Upper lobe of left lung (tissue), 6 donors: ENCODE measurements around the gene LYZL6. TPM values are rescaled to one million over a fixed set of nuclear protein-coding genes. Genes with fewer than 3 reads are reported as not detected.
"Not testable (repeated sequence)": the region's sequence is repeated elsewhere in the genome, so short reads cannot be mapped to it uniquely, and the experiment has no call there.

Experiments
- ATAC-seq, 2 donors: fragments of 200-7000 bp; cut with Tn5 transposase; one replicate each; pipeline ENCODE4 v1.9.1; 2022; ENCODE audit warnings: mild to moderate bottlenecking in 2 of 2, moderate library complexity in 2 of 2; ENCODE audit not compliant: low FRiP score in 2 of 2
- DNase-seq, 2 donors: peaks; one replicate each; pipeline ENCODE4 v3.0.0-alpha.2; 2019 to 2020
- H3K27ac ChIP-seq, 4 donors: fragments of 200-600 bp; sonication (generic); one replicate each; pipeline ENCODE4 v1.5.1; 2016 to 2019
- H3K27me3 ChIP-seq, 4 donors: fragments of 200-600 bp; sonication (generic); one replicate each; pipeline ENCODE4 v1.5.1; 2017 to 2019
- H3K36me3 ChIP-seq, 4 donors: fragments of 200-600 bp; sonication (generic); one replicate each; pipeline ENCODE4 v1.5.1; 2016 to 2019
- H3K4me1 ChIP-seq, 4 donors: fragments of 200-600 bp; sonication (generic); one replicate each; pipeline ENCODE4 v1.5.1; 2018 to 2019
- H3K4me3 ChIP-seq, 4 donors: fragments of 200-600 bp; sonication (generic); one replicate each; pipeline ENCODE4 v1.5.1; 2017 to 2019; ENCODE audit warnings: mild to moderate bottlenecking in 2 of 4, moderate library complexity in 1 of 4
- H3K9me3 ChIP-seq, 4 donors: fragments of 200-600 bp; sonication (generic); one replicate each; pipeline ENCODE4 v1.5.1; 2018 to 2019
- EP300 ChIP-seq, 4 donors: sonication (generic); formaldehyde crosslinking; IDR thresholded peaks; one replicate each; pipeline ENCODE4 v1.5.1; 2017; ENCODE audit warnings: antibody characterized with exemption in 4 of 4, control low read depth in 2 of 4
- POLR2A ChIP-seq, 4 donors: fragments of 450-650 bp; IDR thresholded peaks; one replicate each; pipeline ENCODE4 v1.5.1; 2016 to 2017; ENCODE audit warnings: antibody characterized with exemption in 4 of 4, mild to moderate bottlenecking in 2 of 4
- POLR2AphosphoS5 ChIP-seq, 2 donors: sonication (generic); formaldehyde crosslinking; IDR thresholded peaks; one replicate each; pipeline ENCODE4 v1.5.1; 2017; ENCODE audit warnings: antibody characterized with exemption in 2 of 2
- WGBS, 2 donors: methylation state at CpG; one replicate each; pipeline ENCODE4 v1.1.5; 2017 to 2018; 5-methylcytosine and 5-hydroxymethylcytosine counted together
- total RNA-seq, 6 donors: library from RNA; depleted of rRNA in 4 of 6; stranded (reverse); fragments of >200 nt in 4 of 6; gene quantifications; one replicate each; pipeline versions ENCODE4 v1.1.0 to v1.2.1, GENCODE V29; 2016 to 2021
- TF ChIP-seq, protein P1 (sequence below), 6 experiments: fragments of 450-650 bp in 4 of 6; fragments of 200-600 bp in 2 of 6; sonication (generic) in 2 of 6; IDR thresholded peaks; one replicate each; pipeline ENCODE4 v1.5.1; 2016 to 2019; ENCODE audit warnings: antibody characterized with exemption in 6 of 6
- donor health status: DM: no; HTN: no; CAD: no; lungs with moderate emphysema.
- donor health status: DM: no; HTN: yes; CAD: no; lungs with severe emphysema.

Gene LYZL6
- total RNA-seq, 6 donors from 2014 or later = not detected

DNA sequence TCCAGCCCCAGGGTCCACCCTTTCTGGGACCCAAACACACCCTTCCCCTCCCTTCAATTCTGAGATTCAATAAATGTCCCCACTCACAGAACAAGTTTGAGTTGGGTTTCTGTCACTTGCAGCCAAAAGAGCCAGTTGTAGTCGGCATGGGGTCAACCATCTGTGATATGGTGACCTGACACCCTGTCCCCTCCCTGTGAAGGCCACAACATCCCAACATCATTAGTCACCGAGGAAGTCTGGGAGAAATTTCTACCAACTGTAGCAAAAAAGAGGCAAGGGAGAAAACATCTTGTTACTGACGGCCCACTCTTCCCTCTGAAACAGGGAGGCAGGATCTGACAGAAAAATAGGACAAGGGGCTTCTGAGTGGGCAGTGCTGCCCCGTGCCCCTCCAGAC lies 638 bp upstream of the LYZL6 start:
- H3K27me3 ChIP-seq = no peaks in the 10 kb centered on the region
- no peak for ATAC-seq
- DNase-seq = no peak
- H3K36me3 ChIP-seq = no peaks in the 10 kb centered on the region
- H3K4me1 ChIP-seq = peaks cover 0 to 5% (median 2%) of the 10 kb centered on the region in 4 donors
- WGBS, 2 donors = 81 to 82% methylated on average over 4 of the region's 4 CpGs
- no peak overlapping the region for H3K27ac ChIP-seq
- TF ChIP-seq POLR2A (IDR thresholded peaks at IDR 0.05) = no peak
- TF ChIP-seq, protein P1, sequence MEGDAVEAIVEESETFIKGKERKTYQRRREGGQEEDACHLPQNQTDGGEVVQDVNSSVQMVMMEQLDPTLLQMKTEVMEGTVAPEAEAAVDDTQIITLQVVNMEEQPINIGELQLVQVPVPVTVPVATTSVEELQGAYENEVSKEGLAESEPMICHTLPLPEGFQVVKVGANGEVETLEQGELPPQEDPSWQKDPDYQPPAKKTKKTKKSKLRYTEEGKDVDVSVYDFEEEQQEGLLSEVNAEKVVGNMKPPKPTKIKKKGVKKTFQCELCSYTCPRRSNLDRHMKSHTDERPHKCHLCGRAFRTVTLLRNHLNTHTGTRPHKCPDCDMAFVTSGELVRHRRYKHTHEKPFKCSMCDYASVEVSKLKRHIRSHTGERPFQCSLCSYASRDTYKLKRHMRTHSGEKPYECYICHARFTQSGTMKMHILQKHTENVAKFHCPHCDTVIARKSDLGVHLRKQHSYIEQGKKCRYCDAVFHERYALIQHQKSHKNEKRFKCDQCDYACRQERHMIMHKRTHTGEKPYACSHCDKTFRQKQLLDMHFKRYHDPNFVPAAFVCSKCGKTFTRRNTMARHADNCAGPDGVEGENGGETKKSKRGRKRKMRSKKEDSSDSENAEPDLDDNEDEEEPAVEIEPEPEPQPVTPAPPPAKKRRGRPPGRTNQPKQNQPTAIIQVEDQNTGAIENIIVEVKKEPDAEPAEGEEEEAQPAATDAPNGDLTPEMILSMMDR (IDR thresholded peaks at IDR 0.05) = no peak
- no peak for TF ChIP-seq POLR2AphosphoS5 (IDR thresholded peaks at IDR 0.05)
- H3K4me3 ChIP-seq = no peak overlapping the region
- H3K9me3 ChIP-seq = no peaks in the 10 kb centered on the region

DNA sequence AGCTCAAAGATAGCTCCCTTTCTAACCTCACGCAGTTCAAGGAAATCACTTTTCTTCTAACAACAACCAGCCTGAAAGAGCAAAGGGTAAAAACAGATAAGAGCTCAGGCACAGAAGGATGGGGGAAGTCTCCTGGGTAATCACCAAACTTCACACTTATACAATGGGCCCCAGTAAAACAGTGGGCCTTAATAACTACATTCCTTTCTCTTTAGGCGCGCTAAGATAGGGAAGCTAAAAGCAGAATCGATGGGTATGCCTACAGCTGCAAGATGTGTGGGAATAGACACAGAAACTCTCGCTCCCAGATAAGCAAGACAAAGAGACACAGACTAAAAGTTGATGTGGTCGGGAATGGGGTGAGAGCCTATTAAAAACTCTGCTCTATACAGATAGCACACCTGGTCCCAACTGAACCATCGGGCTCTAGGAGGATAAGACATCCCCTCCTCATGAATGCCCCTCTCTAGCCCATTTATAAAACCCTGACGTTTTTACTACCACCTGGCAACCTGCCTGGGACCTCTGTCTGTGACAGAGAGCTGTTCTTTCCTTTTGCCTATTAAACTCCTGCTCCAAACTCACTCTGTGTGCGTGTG lies 826 bp downstream of the LYZL6 start:
- ATAC-seq = no peak
- no peak overlapping the region for H3K4me3 ChIP-seq
- H3K9me3 ChIP-seq = no peaks in the 10 kb centered on the region
- H3K27me3 ChIP-seq = no peaks in the 10 kb centered on the region
- H3K4me1 ChIP-seq = peaks cover 0 to 5% (median 2%) of the 10 kb centered on the region in 4 donors
- TF ChIP-seq POLR2AphosphoS5 (IDR thresholded peaks at IDR 0.05) (no peak), POLR2A (IDR thresholded peaks at IDR 0.05) (no peak), EP300 (IDR thresholded peaks at IDR 0.05) (no peak)
- TF ChIP-seq, protein P1 (IDR thresholded peaks at IDR 0.05) = no peak
- H3K36me3 ChIP-seq = no peaks in the 10 kb centered on the region
- 66 to 72% methylated on average over 9 of the region's 9 CpGs for WGBS, 2 donors
- no peak overlapping the region for H3K27ac ChIP-seq
- DNase-seq = no peak

- not testable (repeated sequence) for H3K27me3 ChIP-seq, ATAC-seq
- 97 to 100% methylated on average over 3 of the region's 3 CpGs for WGBS, 2 donors
Measured at GRCh38 chr17:35938492-35938891, 5.0 kb downstream of the LYZL6 start.

DNA sequence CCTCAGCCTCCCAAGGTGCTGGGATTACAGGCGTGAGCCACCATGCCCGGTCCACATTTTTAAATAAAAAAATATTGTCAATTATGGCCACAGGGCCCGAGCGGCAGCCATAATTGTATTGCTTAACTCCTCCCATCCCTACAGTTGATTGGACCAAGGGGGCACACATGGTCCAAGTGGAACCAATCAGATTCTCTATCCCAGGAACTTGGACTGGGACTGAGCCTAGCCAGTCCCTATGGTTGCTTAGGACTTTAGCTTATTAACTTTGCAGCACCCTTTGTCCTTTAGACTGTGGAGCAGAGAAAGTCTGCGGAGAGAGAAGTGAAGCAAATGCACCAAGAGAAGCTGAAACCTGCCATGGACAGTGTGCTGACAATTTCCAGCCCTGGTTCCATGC lies 7.5 kb downstream of the LYZL6 start:
- H3K9me3 ChIP-seq = no peaks in the 10 kb centered on the region
- peaks cover 0 to under 1% (median 0%) of the 10 kb centered on the region in 4 donors for H3K4me1 ChIP-seq
- no peaks in the 10 kb centered on the region for H3K36me3 ChIP-seq
- no peak for DNase-seq
- TF ChIP-seq, protein P1 (IDR thresholded peaks at IDR 0.05) = no peak
- no peak for ATAC-seq
- WGBS, 2 donors = 96 to 100% methylated on average over 5 of the region's 5 CpGs
- no peak overlapping the region for H3K27ac ChIP-seq
- H3K27me3 ChIP-seq = no peaks in the 10 kb centered on the region
- no peak overlapping the region for H3K4me3 ChIP-seq

More at GRCh38 chr17:35938492-35938891, 5.0 kb downstream of the LYZL6 start:
- not testable (repeated sequence) for H3K36me3 ChIP-seq, H3K4me1 ChIP-seq, H3K9me3 ChIP-seq, DNase-seq, H3K27ac ChIP-seq, H3K4me3 ChIP-seq

GRCh38 chr17:35934760-35935159 lies 8.8 kb downstream of the LYZL6 start:
- Histone ChIP-seq H3K4me3 (no peak overlapping the region), H3K36me3 (no peaks in the 10 kb centered on the region), H3K9me3 (no peaks in the 10 kb centered on the region), H3K27me3 (no peaks in the 10 kb centered on the region), H3K27ac (no peak overlapping the region), H3K4me1 (peaks cover 11 to 13% (median 12%) of the 10 kb centered on the region in 4 donors)
- TF ChIP-seq, protein P1 (IDR thresholded peaks at IDR 0.05) = no peak
- no peak for TF ChIP-seq EP300 (IDR thresholded peaks at IDR 0.05)
- no peak for TF ChIP-seq POLR2A (IDR thresholded peaks at IDR 0.05)
- no peak for TF ChIP-seq POLR2AphosphoS5 (IDR thresholded peaks at IDR 0.05)
- ATAC-seq = no peak
- WGBS, 2 donors = 82 to 87% methylated on average over 10 of the region's 10 CpGs
- no peak for DNase-seq
